Muscle of back (tissue), 11 donors: ENCODE results near the gene TCF4. TPM values are rescaled to one million over a fixed set of nuclear protein-coding genes. Genes with fewer than 3 reads are reported as not detected.

Experiments used
- DNase-seq, 3 donors: peaks; one replicate each; pipeline versions ENCODE4 v3.0.0 to v3.0.0-alpha.2; 2013
- polyA plus RNA-seq, 10 donors: library from polyadenylated mRNA; unstranded; fragments of 120-200 nt; gene quantifications; one replicate each; pipeline ENCODE4 v1.2.1, GENCODE V29; 2013; ENCODE audit not compliant: insufficient read length in 10 of 10

TCF4 gene
- polyA plus RNA-seq, 10 donors = 96.8 to 173 (median 130) TPM

DNA sequence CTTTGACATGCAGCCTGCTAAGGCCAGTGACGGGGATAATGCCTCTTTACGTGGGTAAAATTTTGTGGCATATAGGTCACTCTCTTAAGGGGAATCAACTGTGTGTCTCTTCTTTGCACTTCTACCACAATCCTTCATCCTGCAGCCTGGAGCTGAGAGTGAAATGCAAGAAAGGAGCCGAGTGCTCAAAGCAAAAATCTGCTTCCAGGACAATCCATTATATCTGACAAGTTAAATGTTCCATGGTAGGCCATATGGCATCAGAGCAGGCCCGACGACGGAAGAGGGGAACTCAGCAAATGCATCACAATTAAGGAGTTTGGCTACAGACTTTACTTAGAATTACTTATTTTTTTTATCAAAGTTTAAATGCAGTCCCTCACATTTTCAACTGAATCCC, 171.2 kb downstream of the TCF4 start:
- peak in 1 of 3 donors; percentile 47 for DNase-seq

DNA sequence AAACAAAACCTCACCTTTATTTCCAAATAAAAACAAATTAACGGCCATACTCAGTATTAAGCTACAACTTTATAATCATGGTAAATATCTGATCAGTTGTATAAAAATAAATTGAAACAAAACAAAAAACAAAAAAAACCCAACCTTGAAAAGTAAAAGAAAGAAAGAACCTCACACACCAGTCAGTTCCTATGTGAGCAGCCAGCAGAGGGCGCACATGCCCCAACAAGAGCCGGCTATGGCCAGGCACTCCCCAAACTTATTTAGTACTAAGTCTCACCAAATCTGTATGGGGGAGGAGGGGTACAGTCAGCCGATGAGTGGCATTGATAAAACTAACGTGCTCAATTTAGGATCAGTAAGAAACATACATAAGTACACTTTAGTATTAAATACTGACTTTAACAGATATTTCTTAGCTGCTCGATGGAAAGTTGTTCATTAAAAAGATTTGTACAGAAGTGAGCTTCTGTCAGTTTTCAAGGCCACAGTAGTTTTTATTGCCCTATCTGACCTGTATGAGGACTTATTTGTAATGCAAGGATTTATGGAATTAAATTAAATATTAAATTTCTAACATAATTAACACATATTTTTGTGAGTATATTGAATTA, 172.6 kb downstream of the TCF4 start:
- peak; percentile 80 to 92 (median 88) for DNase-seq

DNA sequence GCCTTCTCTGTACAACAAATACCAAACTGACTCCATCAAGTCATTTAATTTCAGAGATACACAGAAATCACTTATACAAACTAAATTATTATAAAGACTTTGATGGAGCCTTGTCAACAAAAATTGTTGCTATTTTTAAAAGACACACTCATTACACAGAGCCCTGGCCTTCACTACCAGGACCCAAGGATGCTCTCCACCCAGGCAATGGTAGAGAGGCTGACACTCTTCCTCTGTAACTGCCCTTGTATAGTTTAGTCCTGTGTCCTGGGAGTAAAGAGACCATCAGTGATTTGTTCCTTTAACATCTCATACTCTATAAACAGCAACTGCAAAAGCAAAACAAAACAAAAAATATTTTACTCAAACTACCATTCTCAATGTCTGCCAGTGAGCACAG, 173.5 kb downstream of the TCF4 start:
- no peak for DNase-seq

DNA sequence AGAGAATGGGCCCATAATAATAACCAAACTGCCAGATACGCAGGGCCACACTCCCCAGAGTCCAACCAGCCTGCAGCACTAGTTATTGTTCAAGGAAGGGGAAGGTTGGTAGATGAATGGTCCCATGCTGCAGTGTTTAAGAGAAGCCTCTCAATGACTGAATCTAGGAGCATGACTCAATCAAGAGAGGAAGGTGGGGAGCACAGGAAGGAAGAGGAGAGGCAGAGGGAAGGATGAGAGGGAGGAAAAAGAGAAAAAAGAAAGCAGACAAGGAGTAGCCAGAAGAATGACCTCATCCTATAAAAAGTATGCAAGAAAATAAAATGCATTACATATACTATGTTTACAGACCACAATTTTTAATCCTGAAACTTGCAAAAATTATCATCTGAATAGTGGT, 174.5 kb downstream of the TCF4 start:
- DNase-seq = no peak

DNA sequence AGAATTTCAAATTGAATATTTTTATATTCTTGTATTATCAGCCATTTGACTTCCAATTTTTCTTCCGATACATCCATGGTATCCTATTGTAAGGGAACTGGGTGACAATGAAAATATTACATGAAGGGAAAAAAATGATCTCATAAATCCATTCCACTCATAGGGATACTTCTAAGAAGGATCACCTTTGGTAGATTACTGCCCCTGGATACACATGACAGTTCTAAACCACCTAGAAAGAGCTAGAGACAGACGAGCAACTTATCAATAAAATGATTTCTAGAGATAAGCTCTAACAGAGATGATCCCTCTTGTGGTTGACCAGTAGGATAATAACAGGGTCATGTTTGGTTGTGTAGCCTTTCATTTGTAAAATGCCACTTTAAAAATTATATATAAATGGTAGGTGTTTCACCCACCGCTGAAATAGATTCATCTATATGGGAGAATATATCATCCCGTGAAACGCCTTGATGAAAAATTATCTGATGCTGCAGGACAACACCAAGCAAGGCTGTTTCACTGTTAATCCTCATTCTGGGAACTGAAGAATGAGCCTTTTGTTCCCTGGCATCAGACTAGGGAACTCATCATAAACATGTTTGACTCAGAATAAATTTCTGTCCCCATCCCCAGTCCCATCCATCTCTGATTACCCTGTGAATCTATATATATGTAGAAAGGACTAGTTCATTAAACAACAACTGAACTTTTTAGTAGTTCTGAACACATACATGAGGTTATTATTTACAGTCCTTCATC, 180.0 kb downstream of the TCF4 start:
- DNase-seq = no peak

DNA sequence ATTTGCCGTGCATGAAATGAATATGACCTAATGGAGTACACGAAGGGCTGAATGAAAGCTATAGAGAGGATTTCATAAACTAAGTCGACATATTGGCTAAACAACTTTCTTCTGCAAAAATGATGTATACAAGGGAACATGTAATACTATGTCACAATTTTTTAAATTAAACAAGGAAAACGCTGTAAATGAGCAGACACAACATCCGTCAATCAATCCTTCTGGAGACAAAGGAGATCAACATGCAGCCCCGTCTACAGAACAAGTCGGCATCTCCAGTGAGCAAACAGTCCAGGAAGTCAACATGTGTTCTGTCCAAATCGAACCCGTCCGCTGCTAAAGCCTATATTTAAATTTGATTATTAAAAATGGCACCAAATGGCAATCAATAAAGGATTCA, 180.8 kb downstream of the TCF4 start:
- DNase-seq = no peak

DNA sequence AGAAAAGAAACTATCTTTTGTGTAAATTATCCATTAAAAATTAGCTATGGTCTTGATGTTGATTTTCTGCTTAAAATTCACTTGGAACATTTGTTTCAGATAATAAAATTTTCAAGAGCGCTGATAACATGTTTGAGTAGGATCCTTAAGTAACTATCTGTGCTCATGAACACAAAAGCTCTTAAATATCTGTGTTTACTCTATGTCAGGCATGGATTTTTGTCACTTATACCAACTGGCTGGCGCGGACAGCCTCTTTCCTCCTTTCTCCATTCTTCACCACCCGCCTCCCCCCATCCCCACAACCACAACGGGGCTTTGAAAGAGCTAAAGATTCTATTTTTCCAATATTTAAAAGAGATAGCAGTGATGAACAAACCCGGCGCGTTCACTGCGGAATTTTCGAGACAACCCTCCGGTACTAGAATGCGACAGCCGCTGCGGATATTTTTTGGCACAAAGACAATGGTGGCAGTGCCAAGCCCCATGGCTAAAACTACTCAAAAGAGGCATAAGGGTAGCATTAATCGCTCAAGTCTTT, 181.5 kb downstream of the TCF4 start:
- peak in 1 of 3 donors; percentile 62 for DNase-seq

DNA sequence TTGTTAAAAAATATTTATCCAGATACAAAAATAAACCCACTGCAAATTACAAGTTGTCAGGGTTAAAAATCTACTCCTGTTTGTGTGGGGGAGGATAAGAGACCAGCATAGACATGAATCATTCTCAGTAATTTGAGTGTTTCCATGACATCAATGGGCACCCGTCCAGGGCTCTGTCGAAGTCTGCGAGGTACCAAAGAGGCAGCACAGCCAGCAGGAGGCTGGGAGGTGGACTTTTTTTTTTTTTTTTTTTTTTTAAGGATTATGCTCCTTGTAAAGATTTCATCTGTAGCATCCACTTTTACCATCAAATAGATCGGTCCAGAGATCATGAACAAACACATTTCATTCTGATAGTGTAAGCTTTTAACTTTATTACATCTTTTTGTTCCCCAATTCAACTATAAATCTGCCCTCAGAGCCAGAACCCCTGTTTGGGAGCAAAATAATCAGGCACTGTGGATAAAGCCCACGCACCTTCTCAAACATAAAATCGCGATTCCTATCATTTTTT, 182.0 kb downstream of the TCF4 start:
- DNase-seq = peak; percentile 92 to 96 (median 95)

DNA sequence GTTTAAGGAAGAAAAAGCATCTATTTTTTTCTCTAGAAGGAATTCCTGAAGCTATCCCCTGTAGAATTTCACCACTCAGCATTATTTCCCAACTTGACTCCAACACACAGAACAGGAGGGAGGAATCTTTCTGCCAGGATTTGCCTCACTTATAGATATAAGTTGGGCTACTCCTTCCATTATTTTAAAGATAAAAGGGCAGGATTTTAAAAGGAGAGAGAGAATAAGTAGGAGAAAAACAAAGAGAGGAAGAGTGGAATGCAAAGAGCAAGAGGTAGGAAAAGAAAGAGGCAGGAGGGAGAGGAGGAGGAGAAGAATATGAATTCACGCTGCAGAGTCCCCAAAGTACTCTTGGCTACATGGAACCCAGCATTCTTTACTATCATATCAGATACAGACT, 182.5 kb downstream of the TCF4 start:
- DNase-seq = no peak

DNA sequence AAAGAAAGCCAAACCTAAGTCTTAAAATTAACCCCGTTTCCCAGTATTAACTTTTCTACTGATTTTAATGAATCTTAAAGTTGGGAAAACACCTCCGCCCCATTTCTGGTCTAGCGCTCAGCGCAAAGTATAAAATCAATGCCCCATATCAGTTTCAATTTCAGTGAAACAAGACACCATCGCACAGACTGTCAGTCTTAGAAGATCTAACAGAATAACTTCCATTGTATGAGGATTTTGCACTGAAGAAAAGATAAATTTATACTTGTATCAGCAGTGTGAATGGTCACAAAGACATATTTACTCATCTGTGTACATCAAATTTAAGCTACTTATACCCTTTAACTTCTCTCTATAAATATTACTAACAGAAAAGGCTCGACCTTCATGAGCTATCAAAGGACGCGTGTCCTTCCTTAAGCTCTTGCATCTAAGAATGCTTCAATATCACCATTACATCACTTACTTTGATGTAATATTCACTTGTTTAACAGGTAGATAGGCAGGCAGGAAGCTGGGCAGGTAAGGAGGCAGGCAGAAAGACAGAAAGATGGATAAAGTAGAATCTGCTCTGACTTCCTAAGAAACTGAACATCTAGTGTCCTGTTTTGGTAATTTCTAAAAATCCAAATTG, 183.0 kb downstream of the TCF4 start:
- DNase-seq = no peak

DNA sequence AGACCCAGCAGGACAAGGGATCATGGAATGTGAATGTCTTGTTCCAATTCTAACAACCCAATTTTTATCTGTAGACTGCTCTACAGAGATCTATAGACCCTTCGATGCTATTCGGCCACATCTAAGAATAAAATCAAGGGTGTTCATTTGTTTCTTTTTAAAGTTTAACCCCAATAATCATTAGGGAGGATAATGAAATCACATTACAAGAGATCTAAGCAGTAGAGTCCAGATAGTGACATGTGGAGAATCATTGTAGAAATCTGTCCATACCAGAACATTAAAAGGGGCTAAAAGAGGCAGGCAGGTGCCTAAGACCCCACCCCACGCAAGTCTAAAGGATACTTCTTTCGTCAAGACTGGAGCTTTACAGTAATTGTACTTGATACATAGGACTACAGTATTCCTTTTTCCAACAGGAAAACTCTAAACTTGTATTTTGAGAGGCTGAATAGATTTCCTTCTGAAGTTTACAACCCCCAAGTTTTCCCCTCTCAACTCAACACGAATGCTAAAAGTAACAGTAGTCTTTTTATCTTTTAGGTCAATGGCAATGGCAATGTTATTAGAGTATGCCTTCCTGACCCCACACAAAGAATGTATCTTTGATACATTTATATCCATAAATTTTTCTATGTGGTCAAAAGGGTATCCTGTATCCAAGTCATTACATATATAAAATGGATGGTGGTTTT, 183.7 kb downstream of the TCF4 start:
- DNase-seq = no peak

DNA sequence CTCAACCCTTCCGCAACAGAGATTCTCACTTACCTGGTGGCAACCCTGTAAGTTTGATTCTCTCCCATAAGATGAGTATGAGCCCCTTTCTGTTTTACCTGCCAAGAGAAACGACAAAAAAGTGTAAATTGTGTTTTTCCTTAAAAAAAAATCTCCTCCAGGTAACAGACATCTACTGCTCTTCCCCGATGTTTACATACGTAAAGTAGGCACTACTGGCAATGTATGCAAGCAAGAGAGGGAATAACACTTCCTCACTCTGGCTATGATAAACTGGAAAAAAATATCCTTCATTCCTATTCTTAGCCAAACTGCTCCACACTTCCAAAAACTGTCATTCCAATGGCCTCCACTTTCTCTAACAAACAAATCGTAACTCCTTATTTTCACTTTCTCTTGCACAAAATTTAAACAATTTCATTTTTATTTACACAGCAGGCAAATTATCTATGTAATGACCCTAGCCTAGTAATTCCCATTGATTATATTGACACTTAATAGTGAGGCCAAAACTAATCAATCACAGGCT, 184.5 kb downstream of the TCF4 start:
- DNase-seq = peak in 1 of 3 donors; percentile 77

DNA sequence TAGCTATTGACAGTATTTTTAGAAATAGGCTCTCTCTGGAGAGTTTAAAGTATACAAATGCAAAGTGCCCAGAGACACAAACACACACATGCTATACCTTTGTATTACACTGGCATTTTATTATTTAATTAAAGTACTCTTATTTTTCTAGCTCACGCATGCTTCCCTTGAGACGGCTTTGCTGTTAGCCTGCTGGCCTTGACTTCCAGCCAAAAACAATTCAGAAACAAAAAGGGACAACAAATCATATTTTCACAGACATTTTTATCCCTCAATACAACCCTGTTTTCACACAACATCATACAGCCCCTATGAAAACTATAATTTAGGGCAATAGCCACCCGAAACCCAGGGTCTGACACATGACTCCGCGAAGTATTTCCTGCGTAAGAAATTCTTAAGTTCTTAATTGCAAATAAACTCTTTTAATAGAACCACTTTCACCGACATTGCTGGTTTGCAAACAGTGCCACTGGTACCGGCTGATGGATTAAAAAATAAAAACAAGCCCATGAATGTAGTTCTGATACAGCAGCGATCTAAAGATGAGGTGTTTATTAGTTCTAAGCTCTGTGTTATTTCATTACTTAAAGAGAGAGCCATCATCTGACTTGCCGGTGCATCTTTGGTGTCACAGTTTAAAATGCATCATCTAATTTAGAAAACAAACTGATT, 185.1 kb downstream of the TCF4 start:
- DNase-seq = peak in 2 of 3 donors; percentile 68 to 88

DNA sequence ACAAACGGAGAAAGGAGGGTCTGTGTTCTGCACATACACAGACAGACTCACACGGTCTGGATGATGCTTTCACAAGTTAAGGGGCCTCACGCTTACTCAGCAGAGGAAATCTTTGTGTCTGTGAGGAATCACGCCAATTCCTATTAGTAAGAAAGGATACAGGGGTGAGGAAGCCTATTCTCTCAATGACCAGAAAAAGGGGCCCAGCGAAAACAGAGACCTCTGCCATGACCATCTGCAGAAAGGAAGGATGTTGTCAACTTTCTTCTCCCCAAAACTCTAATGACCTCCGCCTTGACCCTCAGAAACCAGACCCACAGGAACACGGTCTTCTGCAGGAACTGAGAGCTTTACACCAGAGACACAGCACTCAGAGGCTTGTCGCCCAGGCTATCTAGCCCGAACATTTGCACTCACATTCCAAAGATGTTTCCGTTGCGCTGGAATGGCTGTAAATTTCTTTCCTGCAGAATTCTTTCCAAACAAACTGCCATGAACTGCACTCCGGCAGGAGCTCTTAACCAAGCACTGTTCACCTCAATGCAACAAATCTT, 186.3 kb downstream of the TCF4 start:
- peak; percentile 79 to 93 (median 87) for DNase-seq

DNA sequence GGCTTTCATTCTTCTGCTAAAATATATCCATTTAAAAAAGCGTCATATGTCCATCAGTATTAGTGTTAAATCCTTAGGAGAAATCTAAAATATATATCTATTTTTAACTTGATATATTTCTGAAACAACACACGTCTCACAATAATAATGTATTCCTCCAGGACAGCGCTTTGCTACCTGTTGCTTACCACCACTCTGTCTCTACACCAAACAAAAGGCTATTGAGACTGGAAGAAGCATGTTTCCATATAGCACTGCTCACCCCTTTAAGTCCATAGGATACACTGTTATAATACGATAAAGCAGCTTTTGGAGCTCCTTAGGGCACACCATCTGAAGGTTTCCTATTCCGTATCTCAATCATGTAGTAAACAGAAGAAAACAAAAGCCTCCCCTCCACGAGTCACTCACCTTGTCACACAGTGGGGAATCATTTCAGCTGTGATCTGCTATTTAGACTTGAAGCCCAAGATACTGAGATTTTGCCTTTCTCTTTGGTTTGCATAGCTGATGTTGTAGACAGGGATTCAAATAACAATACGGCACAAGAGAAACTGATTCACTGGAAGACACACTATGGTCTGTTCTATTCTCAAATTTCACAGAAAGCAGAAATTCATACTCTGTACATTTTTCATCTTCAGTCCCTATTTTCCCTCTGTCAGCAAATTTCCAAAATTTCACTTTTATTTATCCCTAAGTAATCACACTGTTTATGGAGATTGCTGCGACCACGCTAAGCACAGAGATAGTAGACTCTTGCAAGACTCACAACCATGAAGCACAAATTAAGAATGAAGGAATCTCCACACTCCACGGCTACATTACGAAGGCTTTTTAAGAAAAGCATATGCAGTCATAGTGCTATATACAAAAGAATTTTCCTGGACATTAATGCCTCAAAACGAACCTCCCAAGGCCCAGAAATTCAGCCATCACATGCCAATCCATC, 187.1 kb downstream of the TCF4 start:
- peak in 1 of 3 donors; percentile 84 for DNase-seq

DNA sequence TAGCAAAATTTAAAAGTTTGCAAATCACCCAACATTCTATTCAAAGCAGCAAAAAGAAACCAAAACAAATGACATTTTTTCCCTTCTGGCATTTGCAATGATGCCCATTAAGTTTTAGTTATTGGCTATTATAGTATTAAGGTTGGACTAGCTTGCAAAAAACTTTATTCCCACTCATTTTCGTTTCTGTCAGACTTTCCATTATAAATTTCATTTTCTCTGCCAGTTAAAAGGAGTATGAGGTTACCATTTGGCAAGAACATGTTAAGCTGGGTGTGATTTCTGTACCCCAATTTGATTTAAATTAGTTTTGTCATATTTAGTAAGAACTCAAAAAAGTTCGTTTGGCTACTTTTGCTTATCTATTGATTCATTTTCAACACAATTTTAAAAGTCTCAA, 187.9 kb downstream of the TCF4 start:
- peak in 1 of 3 donors; percentile 45 for DNase-seq

DNA sequence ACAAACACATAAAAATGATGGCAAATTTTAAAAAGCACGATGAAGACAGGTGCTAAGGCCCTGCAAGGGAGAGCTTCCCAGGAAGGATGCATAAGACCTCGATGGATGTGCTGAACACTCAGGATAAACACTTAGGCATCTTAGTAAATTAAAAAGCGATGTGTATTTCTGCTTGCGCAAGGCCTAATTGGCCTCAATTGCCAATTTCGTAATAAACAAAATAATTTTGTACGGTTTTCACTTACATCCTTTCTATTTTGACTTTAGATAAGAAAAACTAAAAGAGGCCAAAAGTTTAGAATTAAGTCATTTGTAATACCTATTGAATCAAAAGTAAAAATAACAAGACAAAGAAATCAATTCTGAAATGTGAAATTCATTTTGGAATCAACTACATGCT, 189.1 kb downstream of the TCF4 start:
- DNase-seq = no peak

DNA sequence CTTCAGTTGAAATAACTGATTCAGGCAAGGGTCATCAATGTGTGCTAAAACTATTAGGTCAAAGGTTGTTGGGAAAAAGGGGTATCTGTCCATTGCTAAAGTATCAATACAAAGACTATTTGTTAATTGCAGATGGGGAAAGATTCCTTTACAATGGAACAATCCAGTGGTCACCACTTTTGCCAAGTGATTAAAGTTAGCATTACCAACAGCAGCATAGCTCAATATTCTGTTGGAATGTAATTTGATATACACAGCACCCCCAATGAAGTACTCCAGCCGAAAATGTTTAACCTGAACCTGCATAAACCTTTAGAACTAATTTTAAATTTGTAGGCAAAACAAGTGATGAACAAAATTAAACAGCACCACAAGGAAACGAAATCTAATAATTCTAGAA, 191.0 kb downstream of the TCF4 start:
- no peak for DNase-seq

DNA sequence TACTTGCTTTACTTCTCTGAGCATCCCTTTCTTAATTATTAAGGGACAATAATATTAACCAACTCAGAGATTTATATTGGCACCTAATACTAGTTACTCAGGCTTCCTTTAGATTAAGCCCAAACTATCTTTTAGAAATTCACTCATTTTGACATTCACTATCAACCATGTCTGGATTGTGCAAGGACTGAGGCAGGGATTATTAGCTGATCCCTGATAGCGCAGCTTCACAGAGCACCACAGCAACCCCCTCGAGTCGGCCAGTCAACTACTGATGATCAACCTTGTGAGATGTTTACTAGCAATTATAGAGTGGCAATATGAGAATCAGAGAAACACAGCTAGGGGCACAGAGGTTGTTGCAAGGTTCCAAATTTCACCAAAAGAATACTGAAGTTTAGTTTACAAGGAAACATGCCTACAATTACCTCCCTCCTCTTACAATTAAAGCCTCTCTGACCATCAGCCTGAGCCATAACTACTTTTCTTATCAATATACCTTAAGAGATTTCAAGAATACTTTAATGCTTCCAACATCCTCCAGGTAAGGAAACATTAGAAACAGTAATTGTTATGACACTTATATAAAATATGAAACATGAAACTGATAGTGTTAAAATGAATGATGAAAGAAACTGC, 191.6 kb downstream of the TCF4 start:
- DNase-seq = no peak
